ENCODE measurements around the gene MAPKAPK2.

- TF ChIP-seq ZNF274 (IDR thresholded peaks at IDR 0.05; ENCODE audit: low read depth, low read length) (no peak), SUZ12 (IDR thresholded peaks at IDR 0.05; ENCODE audit: extremely low read depth, insufficient read depth, insufficient read length) (no peak)
Observed at GRCh38 chr1:206748348-206749030, 63.8 kb downstream of the MAPKAPK2 start.
